ENCODE measurements around the gene DNMT3A. TPM values are rescaled to one million over a fixed set of nuclear protein-coding genes. Genes with fewer than 3 reads are reported as not detected.

Gene DNMT3A
- total RNA-seq, 2 donors from 2014 or later, result 83.1 to 89.6 TPM

- H3K36me3 Mint-ChIP-seq, result no peaks in the 10 kb centered on the region
- no peaks in the 10 kb centered on the region for H3K9me3 Mint-ChIP-seq
- no peak for ATAC-seq
- H3K27ac Mint-ChIP-seq, result peak overlapping the region; percentile 22 to 87
- peak in 1 of 2 donors; percentile 54 for DNase-seq (ENCODE audit: low spot score in 2 of 2)
Measured at GRCh38 chr2:25375989-25376545, 34.3 kb upstream of the DNMT3A start.

GRCh38 chr2:25375371-25375988 is 33.8 kb upstream of the DNMT3A start:
- Mint-ChIP-seq H3K9me3 (no peaks in the 10 kb centered on the region), H3K36me3 (no peaks in the 10 kb centered on the region), H3K27ac (peak overlapping the region in 1 of 2 donors; percentile 87)
- ATAC-seq, result no peak
- DNase-seq (ENCODE audit: low spot score in 2 of 2), result peak in 1 of 2 donors; percentile 53

GRCh38 chr2:25374827-25375226 is 33.1 kb upstream of the DNMT3A start:
- no peak for ATAC-seq
- no peaks in the 10 kb centered on the region for H3K9me3 Mint-ChIP-seq
- DNase-seq (ENCODE audit: low spot score in 2 of 2), result peak in 1 of 2 donors; percentile 38
- no peaks in the 10 kb centered on the region for H3K36me3 Mint-ChIP-seq
- H3K27ac Mint-ChIP-seq, result no peak overlapping the region

- no peak overlapping the region for H3K27ac Mint-ChIP-seq
- ATAC-seq (no peak), DNase-seq (ENCODE audit: low spot score in 2 of 2) (no peak)
- H3K36me3 Mint-ChIP-seq, result no peaks in the 10 kb centered on the region
- H3K9me3 Mint-ChIP-seq, result no peaks in the 10 kb centered on the region
Measured at GRCh38 chr2:25374411-25374810, 32.7 kb upstream of the DNMT3A start.

- H3K27ac Mint-ChIP-seq, result peak overlapping the region; percentile 74 to 87
- DNase-seq (ENCODE audit: low spot score in 2 of 2) (peak in 1 of 2 donors; percentile 54), ATAC-seq (no peak)
- no peaks in the 10 kb centered on the region for H3K36me3 Mint-ChIP-seq
- no peaks in the 10 kb centered on the region for H3K9me3 Mint-ChIP-seq
Measured at GRCh38 chr2:25373269-25373981, 31.7 kb upstream of the DNMT3A start.

- no peaks in the 10 kb centered on the region for H3K9me3 Mint-ChIP-seq
- DNase-seq (ENCODE audit: low spot score in 2 of 2), result peak in 1 of 2 donors; percentile 52
- no peak for ATAC-seq
- no peaks in the 10 kb centered on the region for H3K36me3 Mint-ChIP-seq
- H3K27ac Mint-ChIP-seq, result peak overlapping the region; percentile 74 to 87
Measured at GRCh38 chr2:25372405-25373268, 30.9 kb upstream of the DNMT3A start.

- ATAC-seq (peak in 1 of 2 donors; percentile 78), DNase-seq (ENCODE audit: low spot score in 2 of 2) (peak in 1 of 2 donors; percentile 56)
- H3K27ac Mint-ChIP-seq, result peak overlapping the region in 1 of 2 donors; percentile 74
- no peaks in the 10 kb centered on the region for H3K9me3 Mint-ChIP-seq
- H3K36me3 Mint-ChIP-seq, result no peaks in the 10 kb centered on the region
Measured at GRCh38 chr2:25371253-25372241, 29.8 kb upstream of the DNMT3A start.

- Mint-ChIP-seq H3K36me3 (no peaks in the 10 kb centered on the region), H3K27ac (no peak overlapping the region), H3K9me3 (no peaks in the 10 kb centered on the region)
- ATAC-seq (no peak), DNase-seq (ENCODE audit: low spot score in 2 of 2) (peak in 1 of 2 donors; percentile 25)
Measured at GRCh38 chr2:25369876-25370275, 28.2 kb upstream of the DNMT3A start.

- Mint-ChIP-seq H3K36me3 (no peaks in the 10 kb centered on the region), H3K9me3 (no peaks in the 10 kb centered on the region), H3K27ac (no peak overlapping the region)
- DNase-seq (ENCODE audit: low spot score in 2 of 2) (peak in 1 of 2 donors; percentile 23), ATAC-seq (no peak)
Measured at GRCh38 chr2:25369439-25369838, 27.7 kb upstream of the DNMT3A start.

GRCh38 chr2:25368660-25369059 is 26.9 kb upstream of the DNMT3A start:
- Mint-ChIP-seq H3K9me3 (no peaks in the 10 kb centered on the region), H3K27ac (no peak overlapping the region), H3K36me3 (no peaks in the 10 kb centered on the region)
- DNase-seq (ENCODE audit: low spot score in 2 of 2) (no peak), ATAC-seq (no peak)

- Mint-ChIP-seq H3K27ac (no peak overlapping the region), H3K9me3 (no peaks in the 10 kb centered on the region), H3K36me3 (no peaks in the 10 kb centered on the region)
- DNase-seq (ENCODE audit: low spot score in 2 of 2) (no peak), ATAC-seq (no peak)
Measured at GRCh38 chr2:25367296-25367695, 25.6 kb upstream of the DNMT3A start.

- ATAC-seq (no peak), DNase-seq (ENCODE audit: low spot score in 2 of 2) (no peak)
- Mint-ChIP-seq H3K27ac (no peak overlapping the region), H3K9me3 (no peaks in the 10 kb centered on the region), H3K36me3 (no peaks in the 10 kb centered on the region)
Measured at GRCh38 chr2:25366629-25367028, 24.9 kb upstream of the DNMT3A start.

- DNase-seq (ENCODE audit: low spot score in 2 of 2) (no peak), ATAC-seq (no peak)
- Mint-ChIP-seq H3K36me3 (no peaks in the 10 kb centered on the region), H3K9me3 (no peaks in the 10 kb centered on the region), H3K27ac (peak overlapping the region in 1 of 2 donors; percentile 29)
Measured at GRCh38 chr2:25365241-25365640, 23.5 kb upstream of the DNMT3A start.

- peak overlapping the region in 1 of 2 donors; percentile 91 for H3K27ac Mint-ChIP-seq
- no peaks in the 10 kb centered on the region for H3K36me3 Mint-ChIP-seq
- DNase-seq (ENCODE audit: low spot score in 2 of 2), result no peak
- no peaks in the 10 kb centered on the region for H3K9me3 Mint-ChIP-seq
- ATAC-seq, result no peak
Measured at GRCh38 chr2:25363733-25364132, 22.0 kb upstream of the DNMT3A start.

- DNase-seq (ENCODE audit: low spot score in 2 of 2), result peak; percentile 50 to 80
- ATAC-seq, result peak; percentile 41 to 79
- Mint-ChIP-seq H3K36me3 (no peaks in the 10 kb centered on the region), H3K9me3 (no peaks in the 10 kb centered on the region), H3K27ac (peak overlapping the region; percentile 85 to 91)
Measured at GRCh38 chr2:25362434-25363145, 20.9 kb upstream of the DNMT3A start.

All from activated naive CD4-positive, alpha-beta T cell treated with anti-CD3 and anti-CD28 coated beads, Interleukin-2, amount 50 U/mL, for 72 hours (primary cell).